ENCODE results near the gene FBXW12.

DNA sequence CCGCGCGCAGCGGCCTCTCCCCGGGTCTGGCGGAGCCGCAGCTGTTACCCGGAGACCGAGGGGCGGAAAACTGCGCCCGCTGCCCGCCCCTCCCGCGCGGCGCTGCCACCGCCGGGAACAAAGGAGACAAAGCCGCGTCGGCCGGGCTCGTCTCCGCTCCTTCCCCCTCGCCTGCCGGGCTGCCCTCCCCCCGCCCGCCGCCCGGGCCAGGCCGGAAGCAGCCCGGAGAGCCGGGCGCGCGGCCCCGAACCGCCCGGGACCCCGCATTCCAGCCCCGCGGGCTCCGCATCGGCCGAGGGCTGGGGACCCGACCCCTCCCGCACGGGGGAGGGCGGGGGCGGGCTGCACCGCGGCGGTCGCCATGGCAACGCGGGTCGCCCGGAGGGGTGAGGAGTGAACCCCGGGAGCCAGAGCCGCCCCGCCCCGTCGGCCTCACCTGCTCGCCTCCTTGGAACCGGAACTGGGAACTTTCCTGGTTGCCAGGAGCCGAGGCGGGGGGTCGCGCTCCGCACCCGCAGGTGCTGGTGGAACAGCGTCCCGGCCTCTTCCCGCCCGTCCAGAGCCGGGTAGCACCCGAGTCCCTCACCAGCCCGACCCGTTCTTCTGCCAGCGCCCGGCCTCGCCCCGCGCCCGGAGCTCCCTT lies 57.4 kb downstream of the FBXW12 start:
- TF ChIP-seq SIN3A (IDR thresholded peaks at IDR 0.05; ENCODE audit: borderline replicate concordance, insufficient read depth, low read length) (no peak), POLR2AphosphoS5 (IDR thresholded peaks at IDR 0.05; ENCODE audit: low read depth, low read length) (no peak)
- TF ChIP-seq, protein P1, sequence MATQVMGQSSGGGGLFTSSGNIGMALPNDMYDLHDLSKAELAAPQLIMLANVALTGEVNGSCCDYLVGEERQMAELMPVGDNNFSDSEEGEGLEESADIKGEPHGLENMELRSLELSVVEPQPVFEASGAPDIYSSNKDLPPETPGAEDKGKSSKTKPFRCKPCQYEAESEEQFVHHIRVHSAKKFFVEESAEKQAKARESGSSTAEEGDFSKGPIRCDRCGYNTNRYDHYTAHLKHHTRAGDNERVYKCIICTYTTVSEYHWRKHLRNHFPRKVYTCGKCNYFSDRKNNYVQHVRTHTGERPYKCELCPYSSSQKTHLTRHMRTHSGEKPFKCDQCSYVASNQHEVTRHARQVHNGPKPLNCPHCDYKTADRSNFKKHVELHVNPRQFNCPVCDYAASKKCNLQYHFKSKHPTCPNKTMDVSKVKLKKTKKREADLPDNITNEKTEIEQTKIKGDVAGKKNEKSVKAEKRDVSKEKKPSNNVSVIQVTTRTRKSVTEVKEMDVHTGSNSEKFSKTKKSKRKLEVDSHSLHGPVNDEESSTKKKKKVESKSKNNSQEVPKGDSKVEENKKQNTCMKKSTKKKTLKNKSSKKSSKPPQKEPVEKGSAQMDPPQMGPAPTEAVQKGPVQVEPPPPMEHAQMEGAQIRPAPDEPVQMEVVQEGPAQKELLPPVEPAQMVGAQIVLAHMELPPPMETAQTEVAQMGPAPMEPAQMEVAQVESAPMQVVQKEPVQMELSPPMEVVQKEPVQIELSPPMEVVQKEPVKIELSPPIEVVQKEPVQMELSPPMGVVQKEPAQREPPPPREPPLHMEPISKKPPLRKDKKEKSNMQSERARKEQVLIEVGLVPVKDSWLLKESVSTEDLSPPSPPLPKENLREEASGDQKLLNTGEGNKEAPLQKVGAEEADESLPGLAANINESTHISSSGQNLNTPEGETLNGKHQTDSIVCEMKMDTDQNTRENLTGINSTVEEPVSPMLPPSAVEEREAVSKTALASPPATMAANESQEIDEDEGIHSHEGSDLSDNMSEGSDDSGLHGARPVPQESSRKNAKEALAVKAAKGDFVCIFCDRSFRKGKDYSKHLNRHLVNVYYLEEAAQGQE (IDR thresholded peaks at IDR 0.05; ENCODE audit: insufficient read depth in 1 of 2, low read depth in 2 of 2, low read length in 2 of 2), result no peak
